Lower leg skin (tissue), 4 donors: Measurements from ENCODE around the gene H6PD. TPM values are rescaled to one million over a fixed set of nuclear protein-coding genes. Genes with fewer than 3 reads are reported as not detected.

Experiments used
- DNase-seq, 2 donors: peaks; one replicate each; pipeline ENCODE4 v3.0.0-alpha.2; 2019; ENCODE audit warnings: low spot score in 2 of 2
- H3K4me3 ChIP-seq: fragments of 200-600 bp; sonication (generic); 2 replicates; pipeline ENCODE4 v1.5.1; 2017; ENCODE audit warnings: mild to moderate bottlenecking, low read depth; ENCODE audit not compliant: poor library complexity, severe bottlenecking
- CTCF ChIP-seq, 3 donors: fragments of 450-650 bp; IDR thresholded peaks; one replicate each; pipeline ENCODE4 v1.5.1; 2016; ENCODE audit warnings: antibody characterized with exemption in 3 of 3, mild to moderate bottlenecking in 3 of 3, moderate library complexity in 2 of 3
- POLR2A ChIP-seq, 2 donors: fragments of 450-650 bp; IDR thresholded peaks; one replicate each; pipeline ENCODE4 v1.6.1; 2016 to 2017; ENCODE audit warnings: antibody characterized with exemption in 2 of 2, mild to moderate bottlenecking in 1 of 2, moderate library complexity in 1 of 2
- WGBS, 2 donors: methylation state at CpG; one replicate each; pipeline ENCODE4 v1.1.5; 2018; 5-methylcytosine and 5-hydroxymethylcytosine counted together
- intact Hi-C: fragments of 100-400 bp; cut with DNase I; formaldehyde crosslinking; loops from one replicate; pipeline ENCODE4 v1.15.0; 2023; ENCODE audit warnings: low total_unique reads
- total RNA-seq, 4 donors: library from RNA; depleted of rRNA; stranded (reverse); fragments of >200 nt; gene quantifications; one replicate each; pipeline ENCODE4 v1.1.0, GENCODE V29; 2016

Gene H6PD
- total RNA-seq, 4 donors from 2014 or later: 65.5 to 98.7 (median 87.8) TPM

- no peak overlapping the region for H3K4me3 ChIP-seq
- no peak for TF ChIP-seq CTCF (IDR thresholded peaks at IDR 0.05)
- no peak for TF ChIP-seq POLR2A (IDR thresholded peaks at IDR 0.05)
- intact Hi-C loops: no loop called here
- no peak for DNase-seq
- WGBS, 2 donors: 44 to 64% methylated on average over 15 of the region's 15 CpGs
Measured at GRCh38 chr1:9270290-9270883, 35.8 kb downstream of the H6PD start.

- WGBS, 2 donors: 84 to 87% methylated on average over 11 of the region's 11 CpGs
- intact Hi-C loops: no loop called here
- no peak overlapping the region for H3K4me3 ChIP-seq
Measured at GRCh38 chr1:9271283-9271682, 36.7 kb downstream of the H6PD start.

GRCh38 chr1:9271861-9272595 is 37.5 kb downstream of the H6PD start:
- intact Hi-C loops: no loop called here
- WGBS, 2 donors: 96% methylated on average over 18 to 22 of the region's 24 CpGs
- TF ChIP-seq POLR2A (IDR thresholded peaks at IDR 0.05) (no peak), CTCF (IDR thresholded peaks at IDR 0.05) (no peak)
- no peak overlapping the region for H3K4me3 ChIP-seq
- no peak for DNase-seq

More at GRCh38 chr1:9271283-9271682, 36.7 kb downstream of the H6PD start:
- TF ChIP-seq CTCF (IDR thresholded peaks at IDR 0.05) (no peak), POLR2A (IDR thresholded peaks at IDR 0.05) (no peak)
- DNase-seq: no peak

GRCh38 chr1:9273177-9273576 is 38.6 kb downstream of the H6PD start:
- WGBS, 2 donors: 89 to 91% methylated on average over 7 to 8 of the region's 11 CpGs

GRCh38 chr1:9275161-9275560 is 40.6 kb downstream of the H6PD start:
- WGBS, 2 donors: 86 to 93% methylated on average over 10 of the region's 10 CpGs
- TF ChIP-seq CTCF (IDR thresholded peaks at IDR 0.05): no peak
- TF ChIP-seq POLR2A (IDR thresholded peaks at IDR 0.05): no peak
- no peak overlapping the region for H3K4me3 ChIP-seq
- intact Hi-C loops: no loop called here
- no peak for DNase-seq

More at GRCh38 chr1:9273177-9273576, 38.6 kb downstream of the H6PD start:
- H3K4me3 ChIP-seq: no peak overlapping the region
- TF ChIP-seq POLR2A (IDR thresholded peaks at IDR 0.05): no peak
- TF ChIP-seq CTCF (IDR thresholded peaks at IDR 0.05): no peak
- intact Hi-C loops: no loop called here
- no peak for DNase-seq
